Frontal cortex (tissue), 4 donors: ENCODE results near the gene GATA3. TPM values are rescaled to one million over a fixed set of nuclear protein-coding genes. Genes with fewer than 3 reads are reported as not detected.

Experiments used
- DNase-seq, 2 donors: peaks; one replicate each; pipeline ENCODE4 v3.0.0; 2012; ENCODE audit warnings: low spot score in 2 of 2
- FAIRE-seq: peaks from 2 replicates; lab custom pipeline; 2012; peaks lifted over from hg19 to GRCh38; lab: Jason Lieb, UNC
- total RNA-seq: library from RNA; depleted of rRNA; stranded (reverse); fragments of >200 nt; gene quantifications from one replicate; pipeline ENCODE4 v1.2.3, GENCODE V29; 2014
- donor health status: control.
- donor health status: control.
- donor health status: control.

The GATA3 gene
- total RNA-seq, 1 donor from 2014 or later, result not detected

- FAIRE-seq (no peak), DNase-seq (no peak)
Measured at GRCh38 chr10:8121201-8121890, 66.9 kb downstream of the GATA3 start.

GRCh38 chr10:8122611-8123369, 68.3 kb downstream of the GATA3 start:
- FAIRE-seq (no peak), DNase-seq (no peak)

DNA sequence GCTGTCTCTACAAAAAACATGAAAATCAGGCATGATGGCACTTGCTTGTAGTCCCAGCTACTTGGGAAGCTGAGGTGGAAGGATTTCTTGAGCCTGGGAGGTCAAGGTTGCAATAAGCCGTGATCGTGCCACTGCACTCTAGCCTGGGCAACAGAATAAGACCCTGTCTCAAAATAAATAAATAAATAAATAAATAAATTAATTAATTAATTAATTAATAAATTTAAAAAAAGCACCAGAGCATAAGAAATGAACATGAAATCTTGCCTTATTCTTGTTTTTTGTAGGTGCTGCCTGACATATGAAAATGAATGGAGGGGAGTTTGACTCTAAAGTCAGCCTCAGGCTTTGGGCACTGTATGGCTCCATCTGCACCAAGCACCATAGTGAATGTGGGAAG, 69.9 kb downstream of the GATA3 start:
- DNase-seq (no peak), FAIRE-seq (no peak)

Other genes starting within 250 kb of the GATA3 start
- 2.4 TPM for gene TAF3, start 236.2 kb upstream of the GATA3 start, total RNA-seq